SIG-M5 treated with dmso at 0.1 percent for 504 hours (cell line): ENCODE measurements around the gene TRIM17.
A peak's percentile ranks its signal among the peaks of the same experiment; 100 is the strongest.

Source experiments
- DNase-seq: peaks from one replicate; lab custom pipeline; 2025; ENCODE audit not compliant: unreplicated experiment; lab: John Stamatoyannopoulos, UW

The TRIM17 gene

DNA sequence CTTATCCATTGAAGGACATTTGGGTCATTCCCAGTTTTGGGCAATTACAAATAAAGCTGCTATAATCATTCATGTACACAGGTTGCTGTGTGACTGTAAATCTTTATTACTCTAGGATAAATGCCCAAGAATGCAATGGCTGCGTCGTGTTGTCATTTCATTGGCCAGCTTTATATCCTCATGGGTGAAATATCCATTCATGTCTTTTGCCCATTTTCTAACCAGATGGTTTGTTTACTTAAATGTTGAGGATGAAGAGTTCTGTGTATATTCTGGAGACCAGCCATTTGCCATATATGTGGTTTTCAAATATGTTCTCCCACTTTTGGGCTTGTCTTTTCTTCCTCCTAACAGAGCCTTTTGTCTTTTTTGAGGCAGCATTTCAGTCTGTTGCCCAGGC lies 35.3 kb downstream of the TRIM17 start:
- DNase-seq, result no peak

DNA sequence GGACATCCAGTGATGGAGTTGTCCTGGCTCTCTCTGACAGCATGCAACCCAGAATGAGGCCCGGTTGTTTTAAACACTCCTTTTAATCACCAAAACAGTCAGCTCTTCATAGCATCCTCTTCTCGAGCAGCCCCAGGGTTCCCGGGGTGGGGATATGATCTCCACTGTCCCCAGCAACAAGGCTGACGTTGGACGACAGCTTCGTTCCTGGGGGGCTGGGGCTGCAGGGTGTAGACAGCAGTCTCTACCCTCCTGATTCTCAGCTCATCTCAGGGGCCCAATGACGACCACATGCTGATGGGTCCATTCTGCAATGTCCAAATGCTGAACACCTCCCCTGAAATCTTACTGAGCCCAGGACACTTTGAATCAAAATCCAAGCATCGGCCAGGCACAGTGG lies 37.0 kb downstream of the TRIM17 start:
- DNase-seq, result no peak

DNA sequence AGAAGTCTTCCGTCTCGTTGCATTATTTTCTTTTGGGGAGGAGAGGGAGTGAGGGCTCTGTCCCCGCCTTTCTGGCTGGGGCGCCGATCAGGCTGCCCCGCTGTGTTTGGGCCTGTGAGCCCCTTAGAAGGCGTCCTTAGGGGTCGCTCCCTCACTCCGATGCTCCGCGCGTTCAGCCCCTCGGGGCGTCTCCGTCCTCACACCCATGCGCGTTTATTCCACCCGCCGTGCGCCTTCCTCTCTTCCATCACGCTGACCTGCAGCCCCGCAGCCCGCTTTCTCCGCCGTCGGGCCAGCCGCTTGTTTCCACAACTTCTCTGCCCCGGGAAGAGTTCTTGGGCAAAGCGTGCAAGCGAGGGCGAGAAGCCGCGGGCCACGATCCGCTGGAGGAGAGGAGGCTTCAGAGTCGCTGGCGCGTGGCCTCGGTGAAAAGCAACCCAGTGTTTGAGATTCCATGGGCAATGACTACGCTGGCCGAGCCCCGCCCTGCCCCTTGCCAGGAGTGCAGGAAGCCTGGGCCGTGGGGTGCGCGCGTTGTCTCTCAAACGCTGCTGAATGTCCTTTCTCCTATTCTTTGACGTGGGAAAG lies 37.7 kb downstream of the TRIM17 start:
- DNase-seq, result no peak

DNA sequence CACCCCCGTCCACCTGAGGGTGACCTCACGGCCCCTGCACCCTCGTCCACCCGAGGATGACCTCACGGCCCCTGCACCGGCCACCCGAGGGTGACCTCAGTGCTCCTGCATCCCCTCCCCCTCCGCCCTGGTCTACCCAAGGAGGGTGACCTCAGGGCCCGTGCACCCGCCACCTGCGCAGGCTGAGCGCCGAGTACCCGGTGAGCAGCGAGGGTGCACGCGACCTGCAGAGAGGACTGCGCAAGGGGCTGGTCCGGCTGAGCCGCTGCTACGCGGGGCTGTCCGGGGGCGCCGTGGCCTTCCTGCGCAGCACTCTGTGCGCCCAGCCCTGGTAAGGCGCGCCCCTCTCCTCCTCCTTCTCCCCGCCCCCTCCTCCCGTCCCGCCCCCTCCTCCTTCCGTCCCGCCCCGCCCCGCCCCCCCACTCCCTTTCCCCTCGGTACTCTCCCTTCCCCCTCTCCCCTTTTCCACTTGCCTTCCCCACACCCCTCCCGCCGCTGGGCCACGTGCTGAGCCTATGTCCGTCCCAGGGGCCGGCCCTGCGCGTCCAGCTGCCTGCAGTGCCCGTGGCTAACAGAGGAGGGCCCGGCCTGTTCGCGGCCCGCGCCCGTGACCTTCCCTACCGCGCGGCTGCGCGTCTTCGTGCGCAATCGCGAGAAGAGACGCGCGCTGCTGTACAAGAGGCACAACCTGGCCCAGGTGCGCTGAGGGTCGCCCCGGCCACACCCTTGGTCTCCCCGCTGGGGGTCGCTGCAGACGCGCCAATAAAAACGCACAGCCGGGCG lies 38.4 kb downstream of the TRIM17 start:
- peak; percentile 43 for DNase-seq

DNA sequence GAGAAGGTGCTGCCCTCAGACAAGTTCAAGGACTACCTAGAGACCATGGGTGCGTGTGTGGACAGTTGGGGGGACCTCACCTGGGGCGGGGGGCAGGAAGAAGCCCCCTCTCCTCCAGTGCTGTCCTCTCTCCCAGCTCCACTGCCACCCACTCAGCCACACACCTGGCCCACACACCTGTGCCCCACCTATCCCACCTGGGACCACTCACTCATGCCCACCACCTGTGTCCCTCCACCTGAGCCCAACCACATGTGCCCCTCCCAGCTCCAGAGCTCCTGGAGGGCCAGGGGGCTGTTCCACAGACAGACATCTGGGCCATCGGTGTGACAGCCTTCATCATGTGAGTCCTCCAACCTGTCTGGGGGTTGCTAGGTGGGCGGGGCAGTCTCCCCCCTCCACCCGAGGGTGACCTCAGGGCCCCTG lies 39.0 kb downstream of the TRIM17 start:
- DNase-seq, result no peak

DNA sequence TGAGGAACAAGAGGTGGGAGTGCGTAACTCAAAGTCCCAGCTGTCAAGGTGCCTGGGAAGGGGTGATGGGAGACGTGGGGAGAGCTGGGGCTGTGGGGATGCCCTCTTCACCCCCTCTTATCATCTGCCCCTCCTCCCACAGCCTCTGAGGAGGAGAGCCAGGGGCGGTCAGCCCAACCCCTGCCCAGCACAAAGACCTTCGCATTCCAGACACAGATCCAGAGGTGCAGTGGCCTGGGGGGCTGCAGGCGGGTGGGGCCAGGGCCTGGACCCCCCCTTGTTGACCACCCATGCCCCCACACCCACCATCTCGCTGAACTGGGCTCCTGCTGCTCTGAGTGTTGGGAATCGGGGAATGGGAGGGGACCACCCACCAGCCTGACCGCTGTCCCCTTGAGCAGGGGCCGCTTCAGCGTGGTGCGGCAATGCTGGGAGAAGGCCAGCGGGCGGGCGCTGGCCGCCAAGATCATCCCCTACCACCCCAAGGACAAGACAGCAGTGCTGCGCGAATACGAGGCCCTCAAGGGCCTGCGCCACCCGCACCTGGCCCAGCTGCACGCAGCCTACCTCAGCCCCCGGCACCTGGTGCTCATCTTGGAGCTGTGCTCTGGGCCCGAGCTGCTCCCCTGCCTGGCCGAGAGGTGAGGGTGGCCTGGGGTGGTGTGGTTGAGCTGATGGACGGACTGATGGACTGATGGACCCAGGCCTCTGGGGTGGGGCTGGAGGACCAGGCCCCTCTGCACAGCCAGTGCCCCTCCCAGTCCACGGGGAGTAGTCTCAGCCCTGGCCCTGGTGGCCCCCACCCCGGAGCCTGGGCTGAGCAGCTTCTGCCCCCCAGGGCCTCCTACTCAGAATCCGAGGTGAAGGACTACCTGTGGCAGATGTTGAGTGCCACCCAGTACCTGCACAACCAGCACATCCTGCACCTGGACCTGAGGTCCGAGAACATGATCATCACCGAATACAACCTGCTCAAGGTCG lies 39.7 kb downstream of the TRIM17 start:
- DNase-seq, result no peak

DNA sequence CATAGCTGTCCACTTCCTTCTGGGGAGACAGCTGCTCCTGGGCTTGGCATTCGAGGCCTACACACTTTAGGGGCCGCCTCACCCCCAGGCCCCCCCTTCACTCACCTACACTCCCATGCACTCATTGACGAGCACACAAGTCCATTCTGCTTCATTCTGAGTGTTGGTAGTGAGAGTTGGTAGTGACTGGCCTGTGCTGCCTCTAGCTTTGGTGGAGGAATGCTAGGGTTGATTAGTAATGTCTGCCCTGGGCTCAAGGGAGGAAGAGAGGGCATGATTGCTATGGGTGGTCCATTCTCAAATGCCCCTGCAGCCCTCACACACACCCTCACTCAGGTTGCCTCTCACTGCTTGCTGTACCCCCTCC lies 40.4 kb downstream of the TRIM17 start:
- no peak for DNase-seq

DNA sequence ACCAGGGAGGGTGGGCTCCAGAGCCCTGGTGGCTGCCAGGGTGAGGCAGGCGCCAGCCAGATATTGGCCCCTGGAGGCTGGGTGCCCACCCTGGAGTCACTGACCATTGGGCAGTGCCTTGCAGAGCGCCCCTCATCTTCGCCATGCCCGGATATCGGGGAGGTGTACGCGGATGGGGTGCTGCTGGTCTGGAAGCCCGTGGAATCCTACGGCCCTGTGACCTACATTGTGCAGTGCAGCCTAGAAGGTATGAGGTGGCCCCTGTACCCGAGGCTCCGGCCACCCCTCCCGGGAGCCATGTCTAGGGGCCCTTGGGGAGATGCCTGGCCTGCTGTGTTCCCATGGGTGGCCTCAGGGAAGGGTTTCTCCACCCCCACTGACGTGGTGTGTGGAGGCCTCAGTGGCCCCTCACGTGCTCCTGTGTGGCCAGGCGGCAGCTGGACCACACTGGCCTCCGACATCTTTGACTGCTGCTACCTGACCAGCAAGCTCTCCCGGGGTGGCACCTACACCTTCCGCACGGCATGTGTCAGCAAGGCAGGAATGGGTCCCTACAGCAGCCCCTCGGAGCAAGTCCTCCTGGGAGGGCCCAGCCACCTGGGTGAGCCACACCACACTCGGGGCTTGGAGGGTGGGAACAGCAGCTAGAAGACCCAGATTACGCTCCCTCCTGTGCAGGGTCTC lies 40.9 kb downstream of the TRIM17 start:
- no peak for DNase-seq

DNA sequence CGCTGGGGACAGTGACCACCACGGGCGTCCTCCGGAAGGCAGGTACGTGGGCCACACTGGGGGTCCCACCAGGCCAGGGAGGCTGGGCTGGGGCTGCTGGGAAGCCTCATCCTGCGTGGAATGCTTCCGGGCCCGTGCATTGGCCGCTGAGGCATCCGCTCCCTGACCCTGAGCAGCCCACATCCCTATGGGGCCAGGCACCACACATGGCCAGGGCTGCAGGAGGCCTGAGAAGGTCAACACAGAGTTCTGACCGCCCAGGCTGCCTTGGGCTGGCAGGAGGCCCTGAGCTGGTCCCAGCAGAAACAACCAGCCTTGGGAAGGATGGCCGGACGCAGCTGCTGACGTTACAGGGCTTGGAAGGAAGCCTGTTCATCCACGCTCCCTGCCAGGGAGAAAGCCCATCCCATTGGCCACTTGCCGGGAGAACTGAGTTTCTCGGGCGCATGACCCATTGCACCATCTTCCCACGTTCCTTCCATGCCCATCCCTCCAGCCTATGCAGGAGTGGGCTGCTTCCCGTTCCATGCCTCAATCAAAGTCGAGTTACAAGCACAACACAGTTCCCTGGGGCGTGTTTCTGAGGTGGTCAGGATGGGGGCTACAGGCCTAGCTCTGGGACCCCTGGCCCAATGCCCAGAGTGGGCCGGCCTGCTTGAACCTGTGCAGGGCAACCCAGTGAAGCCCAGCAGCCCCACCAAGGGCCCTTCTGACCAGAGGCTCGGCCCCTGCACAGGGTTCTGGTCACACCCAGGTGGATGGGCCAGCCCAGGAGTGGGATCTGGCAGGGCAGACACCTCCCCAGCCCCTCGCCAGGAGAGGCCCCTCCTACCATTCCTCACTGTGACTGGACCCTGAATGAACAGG lies 41.7 kb downstream of the TRIM17 start:
- no peak for DNase-seq

DNA sequence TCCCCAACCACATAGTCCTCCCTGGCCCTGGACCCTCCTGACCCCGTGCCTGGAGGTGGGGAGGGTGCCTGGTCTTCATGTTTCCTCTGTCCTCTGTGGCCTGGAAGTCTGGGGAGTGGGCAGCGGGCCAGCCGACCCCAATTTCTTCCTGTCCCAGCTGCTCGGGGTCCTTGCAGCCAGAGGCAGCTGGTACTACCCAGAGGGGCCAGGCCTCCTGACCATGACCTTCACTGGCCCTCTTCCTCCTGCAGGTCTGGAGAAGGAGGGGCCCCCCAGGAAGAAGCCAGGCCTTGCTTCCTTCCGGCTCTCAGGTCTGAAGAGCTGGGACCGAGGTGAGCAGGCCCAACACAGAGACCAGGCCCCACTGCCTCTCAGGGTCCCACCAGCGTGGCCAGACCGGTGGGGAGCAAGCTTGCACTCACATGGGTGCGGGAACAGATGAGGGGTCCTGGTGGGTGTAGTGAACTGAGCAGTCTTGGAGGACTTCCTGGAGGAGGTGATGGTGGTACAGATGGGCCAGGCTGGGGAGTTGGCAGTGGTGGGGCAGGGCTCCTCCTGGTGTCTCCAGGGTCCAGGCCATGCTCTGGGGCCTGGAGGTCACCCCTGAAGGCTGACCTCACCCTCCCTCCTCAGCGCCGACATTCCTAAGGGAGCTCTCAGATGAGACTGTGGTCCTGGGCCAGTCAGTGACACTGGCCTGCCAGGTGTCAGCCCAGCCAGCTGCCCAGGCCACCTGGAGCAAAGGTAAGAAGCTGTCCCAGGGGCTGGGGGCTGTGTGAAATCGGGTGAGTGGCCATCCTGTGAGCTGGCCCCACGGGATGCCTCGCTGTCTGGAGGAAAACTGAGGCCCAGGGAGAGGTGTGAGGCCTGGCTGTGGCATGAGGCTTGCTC lies 42.7 kb downstream of the TRIM17 start:
- no peak for DNase-seq

DNA sequence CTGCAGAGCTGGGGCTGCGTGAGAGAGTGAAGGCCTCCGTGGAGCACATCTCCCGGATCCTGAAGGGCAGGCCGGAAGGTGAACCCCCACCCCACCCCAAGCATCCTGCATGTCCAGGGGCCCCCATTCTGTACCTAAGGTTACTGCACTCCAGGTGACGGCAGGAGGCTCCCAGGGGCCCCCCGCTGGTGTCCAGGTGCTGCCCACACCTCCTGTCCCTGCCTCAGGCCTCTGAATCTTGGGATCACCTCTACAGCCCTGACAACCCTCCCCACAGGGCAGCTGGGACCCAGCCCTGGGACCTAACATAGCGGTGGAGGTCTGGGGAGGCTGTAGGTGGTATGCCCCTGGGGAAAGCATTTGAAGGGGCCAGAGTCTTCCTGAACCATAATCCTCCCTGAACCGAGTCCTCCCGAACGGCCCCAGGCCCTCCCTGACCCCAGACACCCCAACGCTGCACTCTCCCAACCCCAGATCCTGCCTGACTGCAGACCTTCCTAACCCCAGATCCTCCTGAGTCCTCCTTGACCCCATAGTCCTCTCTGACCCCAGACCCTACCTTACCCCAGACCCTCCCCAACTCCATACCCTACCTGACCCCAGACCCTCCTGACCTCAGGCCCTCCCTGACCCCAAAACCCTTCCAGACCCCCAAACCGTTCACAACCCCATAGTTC lies 43.5 kb downstream of the TRIM17 start:
- DNase-seq, result no peak

DNA sequence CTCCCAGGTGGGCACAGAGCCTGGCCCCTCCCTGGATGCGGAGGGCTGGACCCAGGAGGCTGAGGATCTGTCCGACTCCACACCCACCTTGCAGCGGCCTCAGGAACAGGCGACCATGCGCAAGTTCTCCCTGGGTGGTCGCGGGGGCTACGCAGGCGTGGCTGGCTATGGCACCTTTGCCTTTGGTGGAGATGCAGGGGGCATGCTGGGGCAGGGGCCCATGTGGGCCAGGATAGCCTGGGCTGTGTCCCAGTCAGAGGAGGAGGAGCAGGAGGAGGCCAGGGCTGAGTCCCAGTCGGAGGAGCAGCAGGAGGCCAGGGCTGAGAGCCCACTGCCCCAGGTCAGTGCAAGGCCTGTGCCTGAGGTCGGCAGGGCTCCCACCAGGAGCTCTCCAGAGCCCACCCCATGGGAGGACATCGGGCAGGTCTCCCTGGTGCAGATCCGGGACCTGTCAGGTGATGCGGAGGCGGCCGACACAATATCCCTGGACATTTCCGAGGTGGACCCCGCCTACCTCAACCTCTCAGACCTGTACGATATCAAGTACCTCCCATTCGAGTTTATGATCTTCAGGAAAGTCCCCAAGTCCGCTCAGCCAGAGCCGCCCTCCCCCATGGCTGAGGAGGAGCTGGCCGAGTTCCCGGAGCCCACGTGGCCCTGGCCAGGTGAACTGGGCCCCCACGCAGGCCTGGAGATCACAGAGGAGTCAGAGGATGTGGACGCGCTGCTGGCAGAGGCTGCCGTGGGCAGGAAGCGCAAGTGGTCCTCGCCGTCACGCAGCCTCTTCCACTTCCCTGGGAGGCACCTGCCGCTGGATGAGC lies 44.3 kb downstream of the TRIM17 start:
- DNase-seq, result no peak

DNA sequence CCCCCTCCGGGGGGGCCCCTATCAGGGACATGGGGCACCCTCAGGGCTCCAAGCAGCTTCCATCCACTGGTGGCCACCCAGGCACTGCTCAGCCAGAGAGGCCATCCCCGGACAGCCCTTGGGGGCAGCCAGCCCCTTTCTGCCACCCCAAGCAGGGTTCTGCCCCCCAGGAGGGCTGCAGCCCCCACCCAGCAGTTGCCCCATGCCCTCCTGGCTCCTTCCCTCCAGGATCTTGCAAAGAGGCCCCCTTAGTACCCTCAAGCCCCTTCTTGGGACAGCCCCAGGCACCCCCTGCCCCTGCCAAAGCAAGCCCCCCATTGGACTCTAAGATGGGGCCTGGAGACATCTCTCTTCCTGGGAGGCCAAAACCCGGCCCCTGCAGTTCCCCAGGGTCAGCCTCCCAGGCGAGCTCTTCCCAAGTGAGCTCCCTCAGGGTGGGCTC lies 44.9 kb downstream of the TRIM17 start:
- DNase-seq, result no peak

DNA sequence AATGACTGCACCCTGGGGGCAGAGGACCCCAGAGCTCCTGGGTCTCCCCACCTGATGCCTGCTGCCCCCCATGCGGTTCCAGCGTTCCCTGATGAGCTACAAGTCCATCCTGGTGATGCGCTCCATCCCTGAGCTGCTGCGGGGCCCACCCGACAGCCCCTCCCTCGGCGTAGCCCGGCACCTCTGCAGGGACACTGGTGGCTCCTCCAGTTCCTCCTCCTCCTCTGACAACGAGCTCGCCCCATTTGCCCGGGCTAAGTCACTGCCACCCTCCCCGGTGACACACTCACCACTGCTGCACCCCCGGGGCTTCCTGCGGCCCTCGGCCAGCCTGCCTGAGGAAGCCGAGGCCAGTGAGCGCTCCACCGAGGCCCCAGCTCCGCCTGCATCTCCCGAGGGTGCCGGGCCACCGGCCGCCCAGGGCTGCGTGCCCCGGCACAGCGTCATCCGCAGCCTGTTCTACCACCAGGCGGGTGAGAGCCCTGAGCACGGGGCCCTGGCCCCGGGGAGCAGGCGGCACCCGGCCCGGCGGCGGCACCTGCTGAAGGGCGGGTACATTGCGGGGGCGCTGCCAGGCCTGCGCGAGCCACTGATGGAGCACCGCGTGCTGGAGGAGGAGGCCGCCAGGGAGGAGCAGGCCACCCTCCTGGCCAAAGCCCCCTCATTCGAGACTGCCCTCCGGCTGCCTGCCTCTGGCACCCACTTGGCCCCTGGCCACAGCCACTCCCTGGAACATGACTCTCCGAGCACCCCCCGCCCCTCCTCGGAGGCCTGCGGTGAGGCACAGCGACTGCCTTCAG lies 45.5 kb downstream of the TRIM17 start:
- no peak for DNase-seq

DNA sequence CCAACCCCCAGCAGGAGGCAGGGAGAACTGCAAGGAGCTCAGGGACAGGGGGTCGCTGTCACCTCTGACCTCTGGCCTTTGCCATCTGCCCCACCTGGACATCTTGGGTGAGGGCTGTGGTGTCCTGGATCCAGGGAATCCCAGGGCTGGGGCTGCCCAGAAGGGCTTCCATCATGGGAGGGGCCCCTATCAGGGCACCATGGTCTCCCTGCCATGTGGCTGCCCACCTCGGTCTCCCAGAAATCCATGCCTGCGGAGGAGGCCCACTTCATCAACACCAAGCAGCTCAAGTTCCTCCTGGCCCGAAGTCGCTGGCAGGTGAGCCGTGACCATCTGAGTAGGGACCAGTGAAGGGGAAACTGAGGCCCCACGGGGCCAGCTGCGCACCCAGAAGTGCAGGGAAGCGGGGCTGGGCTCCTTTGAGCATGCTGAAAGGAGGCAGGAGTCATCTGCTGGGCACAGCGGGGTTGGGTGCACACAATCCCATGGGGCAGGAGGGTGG lies 46.2 kb downstream of the TRIM17 start:
- DNase-seq, result no peak

DNA sequence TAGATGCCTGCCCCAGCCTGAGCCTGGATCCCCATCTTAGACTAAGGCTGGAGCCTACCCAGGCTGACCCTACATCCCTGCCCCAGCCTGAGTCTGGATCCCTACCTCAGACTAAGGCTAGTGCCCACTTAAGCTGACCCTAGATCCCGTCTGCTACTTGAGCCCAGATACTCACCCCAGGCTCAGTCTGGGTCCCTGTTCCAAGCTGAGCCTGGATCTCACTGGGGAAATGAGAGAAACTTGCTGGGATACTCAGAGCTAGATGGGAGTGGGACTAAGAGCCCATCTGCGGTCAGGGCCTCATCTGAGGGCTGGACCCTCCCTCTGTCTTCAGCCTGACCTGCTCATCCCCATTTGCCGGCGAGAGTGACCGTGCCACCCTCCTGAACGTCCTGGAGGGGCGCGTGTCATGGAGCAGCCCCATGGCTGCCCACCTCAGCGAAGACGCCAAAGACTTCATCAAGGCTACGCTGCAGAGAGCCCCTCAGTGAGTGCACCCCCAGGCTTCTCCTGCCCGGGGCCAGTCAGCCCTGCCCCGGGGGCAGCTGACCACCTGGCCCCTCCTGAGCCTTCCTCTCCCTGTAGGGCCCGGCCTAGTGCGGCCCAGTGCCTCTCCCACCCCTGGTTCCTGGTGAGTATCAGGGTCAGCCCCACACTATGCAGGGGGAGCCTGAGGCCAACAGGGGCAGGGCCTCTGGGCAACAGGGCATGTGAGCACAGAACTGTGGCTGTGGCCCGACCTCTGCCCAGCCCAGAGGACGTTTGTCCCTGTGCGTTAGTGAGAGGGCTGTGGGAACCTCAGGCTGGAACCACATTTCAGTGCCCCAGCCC lies 46.8 kb downstream of the TRIM17 start:
- no peak for DNase-seq
